Trophoblast cell (in vitro differentiated cells and primary cell): ENCODE results near the gene FRRS1.
"Not testable (repeated sequence)": the region's sequence is repeated elsewhere in the genome, so short reads cannot be mapped to it uniquely, and the experiment has no call there.

ENCODE experiments used
- DNase-seq, 2 donors: peaks; one replicate each; pipeline ENCODE4 v3.0.0-alpha.2; 2016
- H2AFZ ChIP-seq: 2 replicates; pipeline ENCODE4 v1.6.1; 2013; ENCODE audit warnings: low read length, moderate library complexity, mild to moderate bottlenecking; ENCODE audit not compliant: insufficient read depth, poor library complexity
- H2AK5ac ChIP-seq: 2 replicates; pipeline ENCODE4 v1.6.1; 2013; ENCODE audit warnings: mild to moderate bottlenecking, low read length
- H2BK120ac ChIP-seq: 2 replicates; pipeline ENCODE4 v1.6.1; 2013; ENCODE audit warnings: low read length, mild to moderate bottlenecking, moderate library complexity; ENCODE audit not compliant: insufficient read depth, poor library complexity
- H2BK12ac ChIP-seq: 2 replicates; pipeline ENCODE4 v1.6.1; 2013; ENCODE audit warnings: mild to moderate bottlenecking, low read length, moderate library complexity
- H2BK5ac ChIP-seq: 2 replicates; pipeline ENCODE4 v1.6.1; 2013; ENCODE audit warnings: low read length, low read depth, moderate library complexity, mild to moderate bottlenecking; ENCODE audit not compliant: poor library complexity
- H3K14ac ChIP-seq: 2 replicates; pipeline ENCODE4 v1.6.1; 2013; ENCODE audit warnings: mild to moderate bottlenecking, low read length
- H3K18ac ChIP-seq: 2 replicates; pipeline ENCODE4 v1.6.1; 2013; ENCODE audit warnings: mild to moderate bottlenecking, low read length
- H3K23ac ChIP-seq: 2 replicates; pipeline ENCODE4 v1.6.1; 2013; ENCODE audit warnings: low read length
- H3K27ac ChIP-seq: 2 replicates; pipeline ENCODE4 v1.5.1; 2013; ENCODE audit warnings: low read depth, mild to moderate bottlenecking, inconsistent platforms, low read length, moderate library complexity
- H3K27me3 ChIP-seq: 2 replicates; pipeline ENCODE4 v1.6.1; 2013; ENCODE audit warnings: inconsistent platforms, mild to moderate bottlenecking, low read length, moderate library complexity; ENCODE audit not compliant: insufficient read depth
- H3K36me3 ChIP-seq, 2 experiments: 1 replicate in 1 of 2; 2 replicates in 1 of 2; pipeline ENCODE4 v1.6.1; 2013; ENCODE audit warnings: low read length in 2 of 2, mild to moderate bottlenecking in 2 of 2, moderate library complexity in 1 of 2; ENCODE audit not compliant: insufficient read depth in 2 of 2, control insufficient read depth in 1 of 2
- H3K4ac ChIP-seq: 2 replicates; pipeline ENCODE4 v1.6.1; 2013; ENCODE audit warnings: low read depth, mild to moderate bottlenecking, low read length, moderate library complexity
- H3K4me1 ChIP-seq, 2 experiments: 1 replicate in 1 of 2; 2 replicates in 1 of 2; pipeline ENCODE4 v1.6.1; 2013; ENCODE audit warnings: low read length in 2 of 2, mild to moderate bottlenecking in 2 of 2, moderate library complexity in 1 of 2; ENCODE audit not compliant: insufficient read depth in 2 of 2, control insufficient read depth in 1 of 2
- H3K4me2 ChIP-seq: 2 replicates; pipeline ENCODE4 v1.6.1; 2013; ENCODE audit warnings: inconsistent platforms, mild to moderate bottlenecking, low read length, moderate library complexity
- H3K4me3 ChIP-seq: 2 replicates; pipeline ENCODE4 v1.5.1; 2013; ENCODE audit warnings: mild to moderate bottlenecking, low read depth, low read length, inconsistent platforms
- H3K79me1 ChIP-seq: one replicate; pipeline ENCODE4 v1.6.1; 2013; ENCODE audit warnings: low read length
- H3K79me2 ChIP-seq: 2 replicates; pipeline ENCODE4 v1.6.1; 2013; ENCODE audit warnings: low read length, mild to moderate bottlenecking; ENCODE audit not compliant: control insufficient read depth, insufficient read depth, poor library complexity
- H3K9ac ChIP-seq: 2 replicates; pipeline ENCODE4 v1.6.1; 2013; ENCODE audit warnings: mild to moderate bottlenecking, low read length
- H3K9me3 ChIP-seq: 2 replicates; pipeline ENCODE4 v1.6.1; 2013; ENCODE audit warnings: low read depth, mild to moderate bottlenecking, control low read depth, inconsistent platforms, low read length; ENCODE audit not compliant: insufficient read depth
- H4K12ac ChIP-seq: 2 replicates; pipeline ENCODE4 v1.6.1; 2013; ENCODE audit warnings: low read depth, mild to moderate bottlenecking, low read length, moderate library complexity
- H4K8ac ChIP-seq: 2 replicates; pipeline ENCODE4 v1.6.1; 2013; ENCODE audit warnings: low read depth, mild to moderate bottlenecking, low read length, moderate library complexity
- H4K91ac ChIP-seq: one replicate; pipeline ENCODE4 v1.6.1; 2013; ENCODE audit warnings: low read depth, mild to moderate bottlenecking, low read length, moderate library complexity
- WGBS: extraction: QIAGEN DNeasy Blood & Tissue Kit; methylation state at CpG from one replicate; pipeline ENCODE4 v1.1.7; 2013; ENCODE audit warnings: missing lambda C conversion rate; ENCODE audit not compliant: insufficient read length, insufficient coverage; ENCODE audit errors: extremely low coverage; 5-methylcytosine and 5-hydroxymethylcytosine counted together

The FRRS1 gene

GRCh38 chr1:99808391-99809115 lies 42.1 kb upstream of the FRRS1 start:
- H3K36me3 ChIP-seq, result no peaks in the 10 kb centered on the region
- no peak overlapping the region for H3K23ac ChIP-seq
- H3K4me1 ChIP-seq, result no peaks in the 10 kb centered on the region
- H3K14ac ChIP-seq, result no peak overlapping the region
- no peak overlapping the region for H3K9ac ChIP-seq
- no peaks in the 10 kb centered on the region for H3K79me1 ChIP-seq
- no peak overlapping the region for H4K8ac ChIP-seq
- H4K12ac ChIP-seq, result no peak overlapping the region
- no peak overlapping the region for H2BK12ac ChIP-seq
- no peak overlapping the region for H2AK5ac ChIP-seq
- peak overlapping the region; percentile 6 for H3K4me2 ChIP-seq
- H3K18ac ChIP-seq, result no peak overlapping the region
- peak; percentile 55 to 93 for DNase-seq
- H4K91ac ChIP-seq, result no peak overlapping the region
- no CpG with 5 or more reads among the region's 7 CpGs for WGBS
- no peak overlapping the region for H3K27ac ChIP-seq
- no peaks in the 10 kb centered on the region for H3K27me3 ChIP-seq
- no peaks in the 10 kb centered on the region for H3K9me3 ChIP-seq
- H3K4ac ChIP-seq, result no peak overlapping the region
- no peak overlapping the region for H2BK5ac ChIP-seq
- no peak overlapping the region for H3K4me3 ChIP-seq
- no peak overlapping the region for H2BK120ac ChIP-seq
- H3K79me2 ChIP-seq, result no peaks in the 10 kb centered on the region
- H2AFZ ChIP-seq, result no peak overlapping the region

- DNase-seq, result no peak
- no CpG with 5 or more reads among the region's 2 CpGs for WGBS
- no peak overlapping the region for H2AFZ ChIP-seq
These were observed 40.4 kb upstream of the FRRS1 start for GRCh38 chr1:99806882-99807281.

GRCh38 chr1:99801584-99801983 lies 35.1 kb upstream of the FRRS1 start:
- no peak overlapping the region for H3K4me2 ChIP-seq
- no peak overlapping the region for H4K91ac ChIP-seq
- H2BK5ac ChIP-seq, result no peak overlapping the region
- no peak overlapping the region for H2BK12ac ChIP-seq
- H2BK120ac ChIP-seq, result no peak overlapping the region
- WGBS, result no CpG with 5 or more reads among the region's 3 CpGs
- no peaks in the 10 kb centered on the region for H3K36me3 ChIP-seq
- H3K18ac ChIP-seq, result no peak overlapping the region
- no peak overlapping the region for H3K9ac ChIP-seq
- no peak overlapping the region for H3K23ac ChIP-seq
- H3K4ac ChIP-seq, result no peak overlapping the region
- H3K9me3 ChIP-seq, result no peaks in the 10 kb centered on the region
- no peak overlapping the region for H3K27ac ChIP-seq
- no peaks in the 10 kb centered on the region for H3K79me1 ChIP-seq
- no peak overlapping the region for H4K12ac ChIP-seq
- no peak overlapping the region for H2AK5ac ChIP-seq
- no peaks in the 10 kb centered on the region for H3K27me3 ChIP-seq
- no peaks in the 10 kb centered on the region for H3K4me1 ChIP-seq
- no peak overlapping the region for H4K8ac ChIP-seq
- no peak overlapping the region for H3K4me3 ChIP-seq
- no peaks in the 10 kb centered on the region for H3K79me2 ChIP-seq
- no peak overlapping the region for H3K14ac ChIP-seq
- DNase-seq, result peak in 1 of 2 donors; percentile 60
- no peak overlapping the region for H2AFZ ChIP-seq

More at GRCh38 chr1:99806882-99807281, 40.4 kb upstream of the FRRS1 start:
- H3K36me3 ChIP-seq, result no peaks in the 10 kb centered on the region
- H3K27ac ChIP-seq, result no peak overlapping the region
- H3K79me2 ChIP-seq, result no peaks in the 10 kb centered on the region
- H4K8ac ChIP-seq, result no peak overlapping the region
- no peak overlapping the region for H3K9ac ChIP-seq
- no peak overlapping the region for H2BK12ac ChIP-seq
- no peak overlapping the region for H3K4me2 ChIP-seq
- H4K12ac ChIP-seq, result no peak overlapping the region
- H3K4ac ChIP-seq, result no peak overlapping the region
- H3K14ac ChIP-seq, result no peak overlapping the region
- H2BK120ac ChIP-seq, result no peak overlapping the region
- no peak overlapping the region for H3K18ac ChIP-seq
- H3K4me1 ChIP-seq, result no peaks in the 10 kb centered on the region
- no peaks in the 10 kb centered on the region for H3K27me3 ChIP-seq
- H3K79me1 ChIP-seq, result no peaks in the 10 kb centered on the region
- no peaks in the 10 kb centered on the region for H3K9me3 ChIP-seq
- H3K23ac ChIP-seq, result no peak overlapping the region
- no peak overlapping the region for H2BK5ac ChIP-seq
- no peak overlapping the region for H2AK5ac ChIP-seq
- H4K91ac ChIP-seq, result no peak overlapping the region
- H3K4me3 ChIP-seq, result no peak overlapping the region

GRCh38 chr1:99793861-99794260 lies 27.4 kb upstream of the FRRS1 start:
- not testable (repeated sequence) for H3K79me1 ChIP-seq, H3K4me1 ChIP-seq, H2AK5ac ChIP-seq, H3K4me3 ChIP-seq, H3K27me3 ChIP-seq, H3K14ac ChIP-seq, H3K4ac ChIP-seq, H3K79me2 ChIP-seq, H2BK12ac ChIP-seq, H2AFZ ChIP-seq, H4K12ac ChIP-seq, DNase-seq, H3K27ac ChIP-seq, H3K4me2 ChIP-seq, H3K9ac ChIP-seq, H3K23ac ChIP-seq, H2BK120ac ChIP-seq, H3K9me3 ChIP-seq, H3K18ac ChIP-seq, H3K36me3 ChIP-seq, H4K91ac ChIP-seq, H4K8ac ChIP-seq, H2BK5ac ChIP-seq
- WGBS, result no CpG with 5 or more reads among the region's 9 CpGs
